ENCODE data around the gene B4GALT4.

- TF ChIP-seq OSR1 (CRISPR knock-in tag; IDR thresholded peaks at IDR 0.05) (no peak), SNAI2 (CRISPR knock-in tag; IDR thresholded peaks at IDR 0.05) (no peak), CSRNP3 (CRISPR knock-in tag; IDR thresholded peaks at IDR 0.05) (no peak), ZNF8 (CRISPR knock-in tag; IDR thresholded peaks at IDR 0.05) (no peak), BACH2 (CRISPR knock-in tag; IDR thresholded peaks at IDR 0.05; ENCODE audit: borderline replicate concordance) (no peak), CREB5 (CRISPR knock-in tag; IDR thresholded peaks at IDR 0.05; ENCODE audit: low read depth) (no peak), RARB (CRISPR knock-in tag; IDR thresholded peaks at IDR 0.05) (no peak), ZFP3 (CRISPR knock-in tag; IDR thresholded peaks at IDR 0.05) (no peak), ARNTL (CRISPR knock-in tag; IDR thresholded peaks at IDR 0.05; ENCODE audit: borderline replicate concordance, low read depth) (no peak), TCF4 (CRISPR knock-in tag; IDR thresholded peaks at IDR 0.05; ENCODE audit: borderline replicate concordance) (no peak), ESRRG (CRISPR knock-in tag; IDR thresholded peaks at IDR 0.05) (no peak)
- TF ChIP-seq, protein P1, sequence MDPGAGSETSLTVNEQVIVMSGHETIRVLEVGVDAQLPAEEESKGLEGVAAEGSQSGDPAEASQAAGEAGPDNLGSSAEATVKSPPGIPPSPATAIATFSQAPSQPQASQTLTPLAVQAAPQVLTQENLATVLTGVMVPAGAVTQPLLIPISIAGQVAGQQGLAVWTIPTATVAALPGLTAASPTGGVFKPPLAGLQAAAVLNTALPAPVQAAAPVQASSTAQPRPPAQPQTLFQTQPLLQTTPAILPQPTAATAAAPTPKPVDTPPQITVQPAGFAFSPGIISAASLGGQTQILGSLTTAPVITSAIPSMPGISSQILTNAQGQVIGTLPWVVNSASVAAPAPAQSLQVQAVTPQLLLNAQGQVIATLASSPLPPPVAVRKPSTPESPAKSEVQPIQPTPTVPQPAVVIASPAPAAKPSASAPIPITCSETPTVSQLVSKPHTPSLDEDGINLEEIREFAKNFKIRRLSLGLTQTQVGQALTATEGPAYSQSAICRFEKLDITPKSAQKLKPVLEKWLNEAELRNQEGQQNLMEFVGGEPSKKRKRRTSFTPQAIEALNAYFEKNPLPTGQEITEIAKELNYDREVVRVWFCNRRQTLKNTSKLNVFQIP (CRISPR knock-in tag; IDR thresholded peaks at IDR 0.05; ENCODE audit: borderline replicate concordance, low read depth), result no peak
- TF ChIP-seq, protein P2, sequence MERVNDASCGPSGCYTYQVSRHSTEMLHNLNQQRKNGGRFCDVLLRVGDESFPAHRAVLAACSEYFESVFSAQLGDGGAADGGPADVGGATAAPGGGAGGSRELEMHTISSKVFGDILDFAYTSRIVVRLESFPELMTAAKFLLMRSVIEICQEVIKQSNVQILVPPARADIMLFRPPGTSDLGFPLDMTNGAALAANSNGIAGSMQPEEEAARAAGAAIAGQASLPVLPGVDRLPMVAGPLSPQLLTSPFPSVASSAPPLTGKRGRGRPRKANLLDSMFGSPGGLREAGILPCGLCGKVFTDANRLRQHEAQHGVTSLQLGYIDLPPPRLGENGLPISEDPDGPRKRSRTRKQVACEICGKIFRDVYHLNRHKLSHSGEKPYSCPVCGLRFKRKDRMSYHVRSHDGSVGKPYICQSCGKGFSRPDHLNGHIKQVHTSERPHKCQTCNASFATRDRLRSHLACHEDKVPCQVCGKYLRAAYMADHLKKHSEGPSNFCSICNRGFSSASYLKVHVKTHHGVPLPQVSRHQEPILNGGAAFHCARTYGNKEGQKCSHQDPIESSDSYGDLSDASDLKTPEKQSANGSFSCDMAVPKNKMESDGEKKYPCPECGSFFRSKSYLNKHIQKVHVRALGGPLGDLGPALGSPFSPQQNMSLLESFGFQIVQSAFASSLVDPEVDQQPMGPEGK (CRISPR knock-in tag; IDR thresholded peaks at IDR 0.05; ENCODE audit: borderline replicate concordance), result no peak
- TF ChIP-seq, protein P3, sequence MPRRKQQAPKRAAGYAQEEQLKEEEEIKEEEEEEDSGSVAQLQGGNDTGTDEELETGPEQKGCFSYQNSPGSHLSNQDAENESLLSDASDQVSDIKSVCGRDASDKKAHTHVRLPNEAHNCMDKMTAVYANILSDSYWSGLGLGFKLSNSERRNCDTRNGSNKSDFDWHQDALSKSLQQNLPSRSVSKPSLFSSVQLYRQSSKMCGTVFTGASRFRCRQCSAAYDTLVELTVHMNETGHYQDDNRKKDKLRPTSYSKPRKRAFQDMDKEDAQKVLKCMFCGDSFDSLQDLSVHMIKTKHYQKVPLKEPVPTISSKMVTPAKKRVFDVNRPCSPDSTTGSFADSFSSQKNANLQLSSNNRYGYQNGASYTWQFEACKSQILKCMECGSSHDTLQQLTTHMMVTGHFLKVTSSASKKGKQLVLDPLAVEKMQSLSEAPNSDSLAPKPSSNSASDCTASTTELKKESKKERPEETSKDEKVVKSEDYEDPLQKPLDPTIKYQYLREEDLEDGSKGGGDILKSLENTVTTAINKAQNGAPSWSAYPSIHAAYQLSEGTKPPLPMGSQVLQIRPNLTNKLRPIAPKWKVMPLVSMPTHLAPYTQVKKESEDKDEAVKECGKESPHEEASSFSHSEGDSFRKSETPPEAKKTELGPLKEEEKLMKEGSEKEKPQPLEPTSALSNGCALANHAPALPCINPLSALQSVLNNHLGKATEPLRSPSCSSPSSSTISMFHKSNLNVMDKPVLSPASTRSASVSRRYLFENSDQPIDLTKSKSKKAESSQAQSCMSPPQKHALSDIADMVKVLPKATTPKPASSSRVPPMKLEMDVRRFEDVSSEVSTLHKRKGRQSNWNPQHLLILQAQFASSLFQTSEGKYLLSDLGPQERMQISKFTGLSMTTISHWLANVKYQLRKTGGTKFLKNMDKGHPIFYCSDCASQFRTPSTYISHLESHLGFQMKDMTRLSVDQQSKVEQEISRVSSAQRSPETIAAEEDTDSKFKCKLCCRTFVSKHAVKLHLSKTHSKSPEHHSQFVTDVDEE (CRISPR knock-in tag; IDR thresholded peaks at IDR 0.05), result no peak
Observed at GRCh38 chr3:119194237-119195150, 46.2 kb downstream of the B4GALT4 start.
